ENCODE measurements around the gene HOXA7.

DNA sequence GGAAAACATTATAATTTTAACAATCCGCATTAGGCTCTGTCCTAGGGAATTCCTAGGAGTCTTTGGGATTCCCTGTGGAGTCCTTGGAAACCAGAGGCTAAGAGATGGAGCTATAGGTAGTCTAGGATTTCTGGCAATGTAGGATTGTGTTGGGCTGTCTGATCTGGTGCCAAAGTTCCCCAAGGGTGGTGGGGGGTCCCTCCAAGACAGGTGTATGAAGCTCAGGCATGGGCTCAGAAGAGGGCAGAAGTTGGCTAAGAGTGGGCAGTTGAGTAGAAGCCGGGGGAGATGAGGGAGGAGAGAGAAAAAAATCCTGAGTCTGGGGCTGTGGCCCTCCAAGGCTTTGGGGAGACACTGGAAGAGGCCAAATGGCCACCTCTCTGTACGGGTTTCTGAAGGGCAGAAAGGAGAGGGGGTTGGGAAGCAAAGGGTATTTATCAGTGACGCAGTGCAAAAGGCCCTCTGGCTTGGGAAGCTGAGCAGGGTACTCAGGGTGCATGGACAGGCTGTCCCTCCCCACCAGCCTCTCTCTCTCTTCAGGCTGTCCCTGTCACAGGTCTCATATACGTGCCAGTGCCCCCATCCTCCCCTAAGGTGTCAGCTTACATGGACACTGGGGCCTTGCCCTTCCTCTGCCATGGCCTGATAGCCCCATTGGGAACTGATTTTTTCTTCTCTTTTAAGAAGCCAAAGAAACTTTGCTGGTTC lies 9.8 kb downstream of the HOXA7 start:
- TF ChIP-seq, protein P1, sequence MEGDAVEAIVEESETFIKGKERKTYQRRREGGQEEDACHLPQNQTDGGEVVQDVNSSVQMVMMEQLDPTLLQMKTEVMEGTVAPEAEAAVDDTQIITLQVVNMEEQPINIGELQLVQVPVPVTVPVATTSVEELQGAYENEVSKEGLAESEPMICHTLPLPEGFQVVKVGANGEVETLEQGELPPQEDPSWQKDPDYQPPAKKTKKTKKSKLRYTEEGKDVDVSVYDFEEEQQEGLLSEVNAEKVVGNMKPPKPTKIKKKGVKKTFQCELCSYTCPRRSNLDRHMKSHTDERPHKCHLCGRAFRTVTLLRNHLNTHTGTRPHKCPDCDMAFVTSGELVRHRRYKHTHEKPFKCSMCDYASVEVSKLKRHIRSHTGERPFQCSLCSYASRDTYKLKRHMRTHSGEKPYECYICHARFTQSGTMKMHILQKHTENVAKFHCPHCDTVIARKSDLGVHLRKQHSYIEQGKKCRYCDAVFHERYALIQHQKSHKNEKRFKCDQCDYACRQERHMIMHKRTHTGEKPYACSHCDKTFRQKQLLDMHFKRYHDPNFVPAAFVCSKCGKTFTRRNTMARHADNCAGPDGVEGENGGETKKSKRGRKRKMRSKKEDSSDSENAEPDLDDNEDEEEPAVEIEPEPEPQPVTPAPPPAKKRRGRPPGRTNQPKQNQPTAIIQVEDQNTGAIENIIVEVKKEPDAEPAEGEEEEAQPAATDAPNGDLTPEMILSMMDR (tag by site-specific recombination; IDR thresholded peaks at IDR 0.05) = no peak
- TF ChIP-seq PRDM6 (tag by site-specific recombination; IDR thresholded peaks at IDR 0.05) = no peak
- no peak for TF ChIP-seq PRDM1 (tag by site-specific recombination; IDR thresholded peaks at IDR 0.05)
- no peak for TF ChIP-seq ZFHX2 (tag by site-specific recombination; conservative IDR thresholded peaks at IDR 0.05)
- no peak for TF ChIP-seq SALL2 (tag by site-specific recombination; IDR thresholded peaks at IDR 0.05; ENCODE audit: borderline replicate concordance)
- TF ChIP-seq, protein P2, sequence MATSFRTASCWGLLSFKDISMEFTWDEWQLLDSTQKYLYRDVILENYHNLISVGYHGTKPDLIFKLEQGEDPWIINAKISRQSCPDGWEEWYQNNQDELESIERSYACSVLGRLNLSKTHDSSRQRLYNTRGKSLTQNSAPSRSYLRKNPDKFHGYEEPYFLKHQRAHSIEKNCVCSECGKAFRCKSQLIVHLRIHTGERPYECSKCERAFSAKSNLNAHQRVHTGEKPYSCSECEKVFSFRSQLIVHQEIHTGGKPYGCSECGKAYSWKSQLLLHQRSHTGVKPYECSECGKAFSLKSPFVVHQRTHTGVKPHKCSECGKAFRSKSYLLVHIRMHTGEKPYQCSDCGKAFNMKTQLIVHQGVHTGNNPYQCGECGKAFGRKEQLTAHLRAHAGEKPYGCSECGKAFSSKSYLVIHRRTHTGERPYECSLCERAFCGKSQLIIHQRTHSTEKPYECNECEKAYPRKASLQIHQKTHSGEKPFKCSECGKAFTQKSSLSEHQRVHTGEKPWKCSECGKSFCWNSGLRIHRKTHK (tag by site-specific recombination; IDR thresholded peaks at IDR 0.05) = no peak
- TF ChIP-seq ZNF133 (tag by site-specific recombination; IDR thresholded peaks at IDR 0.05) = no peak
- no peak for TF ChIP-seq SCRT1 (tag by site-specific recombination; IDR thresholded peaks at IDR 0.05; ENCODE audit: borderline replicate concordance)
- TF ChIP-seq ZNF423 (tag by site-specific recombination; IDR thresholded peaks at IDR 0.05) = no peak
- no peak for TF ChIP-seq ZNF292 (tag by site-specific recombination; IDR thresholded peaks at IDR 0.05; ENCODE audit: borderline replicate concordance, low read depth)
